ENCODE measurements around the gene DALRD3. TPM values are rescaled to one million over a fixed set of nuclear protein-coding genes. Genes with fewer than 3 reads are reported as not detected.

The DALRD3 gene
- total RNA-seq, 1 donor from 2014 or later = 19.0 TPM

DNA sequence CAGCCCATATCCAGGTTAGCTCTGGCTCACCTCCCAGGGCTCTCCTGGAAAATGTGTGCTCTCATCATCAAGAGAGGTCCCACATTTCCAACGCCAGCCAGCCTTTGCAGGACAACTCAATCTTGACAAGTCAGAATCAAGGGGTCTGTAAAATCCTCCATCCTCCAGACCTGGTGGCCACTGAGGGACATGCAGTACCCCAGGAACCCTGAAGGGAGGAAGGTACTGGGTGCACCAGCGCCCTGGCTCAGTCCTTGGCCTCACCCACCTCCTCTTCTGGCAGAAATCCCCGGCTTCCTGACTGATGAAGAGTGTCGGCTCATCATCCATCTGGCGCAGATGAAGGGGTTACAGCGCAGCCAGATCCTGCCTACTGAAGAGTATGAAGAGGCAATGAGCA is 17.2 kb downstream of the DALRD3 start:
- Histone ChIP-seq H3K4me1 (peaks cover 3% of the 10 kb centered on the region), H3K36me3 (peaks cover 4% of the 10 kb centered on the region), H3K9me3 (no peaks in the 10 kb centered on the region), H3K4me3 (no peak overlapping the region), H3K27me3 (no peaks in the 10 kb centered on the region), H3K27ac (no peak overlapping the region)
- intact Hi-C loops (cut with DNase I) = no loop called here
- no peak for DNase-seq
- TF ChIP-seq, protein P1, sequence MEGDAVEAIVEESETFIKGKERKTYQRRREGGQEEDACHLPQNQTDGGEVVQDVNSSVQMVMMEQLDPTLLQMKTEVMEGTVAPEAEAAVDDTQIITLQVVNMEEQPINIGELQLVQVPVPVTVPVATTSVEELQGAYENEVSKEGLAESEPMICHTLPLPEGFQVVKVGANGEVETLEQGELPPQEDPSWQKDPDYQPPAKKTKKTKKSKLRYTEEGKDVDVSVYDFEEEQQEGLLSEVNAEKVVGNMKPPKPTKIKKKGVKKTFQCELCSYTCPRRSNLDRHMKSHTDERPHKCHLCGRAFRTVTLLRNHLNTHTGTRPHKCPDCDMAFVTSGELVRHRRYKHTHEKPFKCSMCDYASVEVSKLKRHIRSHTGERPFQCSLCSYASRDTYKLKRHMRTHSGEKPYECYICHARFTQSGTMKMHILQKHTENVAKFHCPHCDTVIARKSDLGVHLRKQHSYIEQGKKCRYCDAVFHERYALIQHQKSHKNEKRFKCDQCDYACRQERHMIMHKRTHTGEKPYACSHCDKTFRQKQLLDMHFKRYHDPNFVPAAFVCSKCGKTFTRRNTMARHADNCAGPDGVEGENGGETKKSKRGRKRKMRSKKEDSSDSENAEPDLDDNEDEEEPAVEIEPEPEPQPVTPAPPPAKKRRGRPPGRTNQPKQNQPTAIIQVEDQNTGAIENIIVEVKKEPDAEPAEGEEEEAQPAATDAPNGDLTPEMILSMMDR (IDR thresholded peaks at IDR 0.05) = no peak
- ATAC-seq = no peak

DNA sequence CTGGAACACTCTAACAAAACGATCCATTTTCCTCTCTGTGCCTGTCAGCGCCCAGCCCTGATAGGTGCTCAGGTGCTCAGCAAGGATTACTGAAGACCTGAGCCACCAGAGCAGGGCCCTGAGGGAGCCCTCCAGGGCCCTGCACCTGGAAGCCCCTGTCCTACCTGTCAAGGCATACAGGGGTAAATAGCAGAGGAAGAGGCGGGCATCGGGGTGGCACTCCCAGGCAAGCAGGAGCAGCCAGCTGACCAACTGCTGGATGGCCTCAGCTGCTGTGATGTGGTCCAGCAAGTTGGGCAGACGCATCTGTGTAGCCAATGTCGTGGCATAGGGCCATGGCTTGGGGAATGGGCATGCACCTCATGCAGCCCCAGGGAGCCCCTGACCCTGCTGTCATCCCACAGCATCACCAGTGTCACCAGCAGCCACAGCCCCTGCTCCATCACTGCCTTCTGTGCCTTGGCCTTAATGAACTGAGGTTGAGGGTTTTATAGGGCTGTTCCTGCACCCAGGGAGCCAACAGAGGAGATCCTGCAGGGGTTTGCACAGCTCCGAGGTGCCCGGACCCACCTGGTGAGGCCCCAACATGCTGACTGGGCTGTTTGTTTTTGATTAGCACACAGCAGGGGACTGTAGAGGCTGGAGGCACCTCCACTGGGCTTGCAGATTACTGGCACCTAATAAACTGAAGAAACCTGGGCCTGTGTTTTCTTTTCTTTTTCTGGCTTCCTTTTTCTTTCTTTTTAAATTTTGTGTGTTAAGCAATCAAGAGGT is 19.1 kb downstream of the DALRD3 start:
- no peak overlapping the region for H3K27ac ChIP-seq
- DNase-seq = no peak
- TF ChIP-seq, protein P1 (IDR thresholded peaks at IDR 0.05) = no peak
- no peak overlapping the region for H3K4me3 ChIP-seq
- peaks cover 4% of the 10 kb centered on the region for H3K36me3 ChIP-seq
- H3K4me1 ChIP-seq = no peaks in the 10 kb centered on the region
- no peak for ATAC-seq
- intact Hi-C loops (cut with DNase I) = no loop called here
- H3K27me3 ChIP-seq = no peaks in the 10 kb centered on the region
- H3K9me3 ChIP-seq = no peaks in the 10 kb centered on the region

DNA sequence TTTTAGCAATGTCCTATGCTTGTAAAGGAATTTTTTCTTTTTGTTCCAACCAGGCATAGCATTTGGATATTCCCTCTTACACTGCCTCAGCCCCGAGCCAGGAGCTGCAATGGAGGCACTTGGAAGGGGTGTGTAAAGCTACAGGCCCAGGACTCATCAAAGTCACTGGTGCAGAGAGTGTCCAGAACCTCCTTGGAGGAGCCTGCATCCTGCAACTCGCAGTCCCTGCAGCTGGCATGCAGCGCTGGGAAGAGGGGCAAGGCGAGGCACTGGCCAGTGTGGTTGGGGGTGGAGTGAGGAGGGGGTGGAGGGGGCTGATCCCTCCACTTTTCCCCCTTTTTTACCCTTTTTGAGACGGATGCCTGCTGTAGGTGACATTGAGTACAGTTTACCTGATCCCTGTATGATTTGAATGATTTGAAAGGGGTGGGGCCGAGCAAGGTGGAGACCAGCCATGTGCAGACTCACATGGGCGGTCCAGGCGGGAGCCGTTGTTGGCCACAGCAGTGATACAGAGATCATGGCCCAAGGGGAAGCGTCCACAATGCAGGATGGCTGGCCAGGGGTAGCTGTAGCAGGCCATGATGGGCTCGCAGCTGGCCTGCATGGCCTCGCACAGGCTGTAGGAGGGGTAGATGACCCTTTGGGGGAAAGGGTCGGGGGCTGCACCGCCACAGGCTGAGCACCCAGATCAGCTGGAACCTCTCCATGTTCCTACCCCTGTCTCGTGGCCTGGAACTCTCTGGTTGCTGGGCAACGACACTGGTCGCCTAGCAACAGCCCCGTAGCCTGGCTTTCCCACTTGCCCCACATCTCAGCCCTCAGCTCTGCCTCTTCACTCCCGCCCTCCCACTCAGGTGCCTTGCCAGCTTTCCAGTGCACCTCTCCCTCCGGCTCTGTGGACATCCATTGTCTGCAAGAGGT is 20.4 kb downstream of the DALRD3 start:
- no peak overlapping the region for H3K4me3 ChIP-seq
- TF ChIP-seq, protein P1 (IDR thresholded peaks at IDR 0.05) = no peak
- H3K27ac ChIP-seq = no peak overlapping the region
- DNase-seq = no peak
- intact Hi-C loops (cut with DNase I) = no loop called here
- H3K4me1 ChIP-seq = no peaks in the 10 kb centered on the region
- no peak for ATAC-seq
- H3K9me3 ChIP-seq = no peaks in the 10 kb centered on the region
- peaks cover 4% of the 10 kb centered on the region for H3K36me3 ChIP-seq
- H3K27me3 ChIP-seq = no peaks in the 10 kb centered on the region

DNA sequence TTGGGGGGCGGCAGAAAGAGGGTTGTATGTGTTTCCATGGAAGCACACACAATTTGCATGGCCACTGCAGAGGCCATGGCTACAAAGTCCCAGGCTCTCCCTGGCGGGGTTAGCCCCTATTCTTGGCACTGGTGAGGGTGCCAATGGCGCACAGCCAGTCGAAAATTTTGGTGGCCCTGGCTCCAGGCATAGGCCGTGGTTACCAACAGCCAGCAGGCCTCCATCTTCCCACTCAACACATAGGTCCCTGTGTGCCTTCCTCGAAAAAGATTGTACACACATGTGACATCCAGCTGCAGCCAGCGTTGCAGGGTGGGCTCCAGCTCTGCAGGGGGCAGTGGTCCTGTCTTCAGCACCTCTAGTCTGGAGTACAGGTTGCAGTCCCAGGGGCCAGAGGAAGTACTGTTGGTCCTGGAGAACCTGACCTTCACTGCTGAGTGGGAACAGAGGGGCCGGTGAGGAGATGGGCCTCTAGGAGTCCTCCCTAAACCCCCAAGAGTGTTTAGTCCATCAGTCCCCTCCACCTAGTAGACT is 21.2 kb downstream of the DALRD3 start:
- no peak overlapping the region for H3K4me3 ChIP-seq
- no peaks in the 10 kb centered on the region for H3K4me1 ChIP-seq
- H3K36me3 ChIP-seq = peaks cover 6% of the 10 kb centered on the region
- DNase-seq = no peak
- intact Hi-C loops (cut with DNase I) = no loop called here
- H3K9me3 ChIP-seq = no peaks in the 10 kb centered on the region
- no peak overlapping the region for H3K27ac ChIP-seq
- no peak for ATAC-seq
- H3K27me3 ChIP-seq = no peaks in the 10 kb centered on the region
- TF ChIP-seq, protein P1 (IDR thresholded peaks at IDR 0.05) = no peak

DNA sequence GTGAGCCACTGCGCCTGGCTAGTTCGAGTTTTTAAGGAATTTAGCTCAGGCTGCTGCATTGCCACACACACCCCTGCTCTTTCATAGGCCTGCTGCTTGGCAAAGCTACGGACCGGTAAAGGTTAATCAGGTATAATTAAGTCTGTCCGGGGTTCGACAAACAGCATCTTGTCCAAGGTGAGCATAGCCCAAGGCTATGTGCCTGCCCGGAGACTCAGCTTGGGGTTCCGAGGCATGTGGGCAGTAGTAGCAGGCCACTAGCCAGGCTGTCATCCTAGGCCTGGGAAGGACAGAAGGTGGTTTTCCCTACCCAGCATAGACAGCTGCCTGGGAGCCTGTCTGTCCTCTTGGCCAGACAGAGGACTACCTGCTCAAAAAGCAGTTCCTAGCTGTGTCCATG is 21.7 kb downstream of the DALRD3 start:
- intact Hi-C loops (cut with DNase I) = no loop called here
- no peaks in the 10 kb centered on the region for H3K9me3 ChIP-seq
- H3K4me1 ChIP-seq = peaks cover 3% of the 10 kb centered on the region
- ATAC-seq = no peak
- TF ChIP-seq, protein P1 (IDR thresholded peaks at IDR 0.05) = no peak
- H3K27ac ChIP-seq = no peak overlapping the region
- H3K27me3 ChIP-seq = no peaks in the 10 kb centered on the region
- no peak for DNase-seq
- H3K36me3 ChIP-seq = peaks cover 9% of the 10 kb centered on the region
- no peak overlapping the region for H3K4me3 ChIP-seq
